H1 (cell line): Measurements from ENCODE around the gene SMARCC1. TPM values are rescaled to one million over a fixed set of nuclear protein-coding genes. Genes with fewer than 3 reads are reported as not detected.

Experiments used
- CTCF ChIA-PET: fragments of 300-600 bp; sonication (Branson Sonifier 250); formaldehyde crosslinking; loops from one replicate; lab custom pipeline; 2021; ENCODE audit not compliant: partially characterized antibody; lab: Charles Lee
- POLR2A ChIA-PET: fragments of 300-600 bp; sonication (Branson Sonifier 250); formaldehyde crosslinking; loops from one replicate; lab custom pipeline; 2021; ENCODE audit warnings: inconsistent platforms; ENCODE audit not compliant: partially characterized antibody; lab: Charles Lee
- DNase-seq, 2 experiments: peaks; one replicate each; pipeline versions ENCODE4 v3.0.0 to v3.0.0-alpha.2; 2010 to 2022; ENCODE audit warnings: low spot score in 2 of 2, low read depth in 1 of 2, mixed read lengths in 1 of 2
- FAIRE-seq: peaks from 2 replicates; lab custom pipeline; 2011; peaks lifted over from hg19 to GRCh38; lab: Jason Lieb, UNC
- H2AFZ ChIP-seq: 2 replicates; pipeline ENCODE4 v1.8.1; 2012; ENCODE audit warnings: low read length, inconsistent platforms
- H2AK5ac ChIP-seq: 2 replicates; pipeline ENCODE4 v1.6.1; 2013; ENCODE audit warnings: low read depth, low read length
- H2BK120ac ChIP-seq: replicated peaks from 2 replicates; pipeline ENCODE3; 2013; ENCODE audit warnings: low read depth, low read length, inconsistent platforms
- H2BK12ac ChIP-seq: 2 replicates; pipeline ENCODE4 v1.6.1; 2013; ENCODE audit warnings: low read depth, low read length
- H2BK15ac ChIP-seq: 2 replicates; pipeline ENCODE4 v1.6.1; 2013; ENCODE audit warnings: low read length
- H2BK20ac ChIP-seq: 2 replicates; pipeline ENCODE4 v1.6.1; 2013; ENCODE audit warnings: low read length
- H2BK5ac ChIP-seq: 2 replicates; pipeline ENCODE4 v1.6.1; 2013; ENCODE audit warnings: low read depth, low read length
- H3K14ac ChIP-seq: 2 replicates; pipeline ENCODE4 v1.6.1; 2013; ENCODE audit warnings: inconsistent platforms; ENCODE audit not compliant: insufficient read length
- H3K18ac ChIP-seq: 2 replicates; pipeline ENCODE4 v1.6.1; 2013; ENCODE audit warnings: low read length; ENCODE audit errors: extremely low read depth
- H3K23ac ChIP-seq: 2 replicates; pipeline ENCODE4 v1.6.1; 2013; ENCODE audit warnings: inconsistent platforms; ENCODE audit not compliant: insufficient read length
- H3K23me2 ChIP-seq: 2 replicates; pipeline ENCODE4 v1.6.1; 2013; ENCODE audit warnings: low read depth, low read length
- H3K27ac ChIP-seq: 2 replicates; pipeline ENCODE4 v1.6.1; 2011; ENCODE audit warnings: low read depth, low read length, inconsistent platforms
- H3K27me3 ChIP-seq, 4 experiments: replicated peaks in 1 of 4; 1 replicate in 1 of 4; 2 replicates in 3 of 4; pipeline versions ENCODE4 v1.6.1 to v1.8.1; 2011 to 2013; ENCODE audit warnings: low read length in 3 of 4, mild to moderate bottlenecking in 3 of 4, inconsistent platforms in 2 of 4, mixed read lengths in 2 of 4, moderate library complexity in 1 of 4; ENCODE audit not compliant: control insufficient read depth in 3 of 4, insufficient read depth in 3 of 4; ENCODE audit errors: extremely low read depth in 1 of 4
- H3K36me3 ChIP-seq, 4 experiments: 2 replicates each; pipeline versions ENCODE4 v1.6.1 to v1.8.1; 2011 to 2013; ENCODE audit warnings: mild to moderate bottlenecking in 4 of 4, low read length in 3 of 4, moderate library complexity in 2 of 4, control low read depth in 1 of 4, inconsistent platforms in 1 of 4; ENCODE audit not compliant: insufficient read depth in 4 of 4, control insufficient read depth in 2 of 4
- H3K4ac ChIP-seq: replicated peaks from 2 replicates; pipeline ENCODE3; 2013; ENCODE audit warnings: low read length, low read depth, mixed read lengths, inconsistent platforms; ENCODE audit not compliant: insufficient read length
- H3K4me1 ChIP-seq, 4 experiments: replicated peaks in 1 of 4; 1 replicate in 1 of 4; 2 replicates in 3 of 4; pipeline versions ENCODE4 v1.6.1 to v1.8.1; 2011 to 2013; ENCODE audit warnings: low read length in 3 of 4, inconsistent platforms in 2 of 4, mixed read lengths in 1 of 4; ENCODE audit not compliant: insufficient read depth in 4 of 4, control insufficient read depth in 3 of 4
- H3K4me2 ChIP-seq, 2 experiments: 2 replicates each; pipeline versions ENCODE4 v1.6.1 to v1.8.1; 2011 to 2013; ENCODE audit warnings: low read depth in 2 of 2, low read length in 2 of 2, control low read depth in 1 of 2, inconsistent platforms in 1 of 2, mild to moderate bottlenecking in 1 of 2; ENCODE audit not compliant: insufficient read depth in 1 of 2
- H3K4me3 ChIP-seq, 4 experiments: fragments of 200-600, 300-600 bp in 1 of 4; sonication (generic), shearing (Covaris generic), sonication (Bioruptor Twin) in 1 of 4; 2 replicates each; pipeline versions ENCODE4 v1.5.1 to v1.8.1; 2011 to 2016; ENCODE audit warnings: low read length in 4 of 4, low read depth in 3 of 4, control low read depth in 2 of 4, inconsistent platforms in 2 of 4, mild to moderate bottlenecking in 2 of 4, mixed read lengths in 1 of 4, moderate library complexity in 1 of 4; ENCODE audit not compliant: insufficient read depth in 2 of 4; ENCODE audit errors: extremely low read depth in 1 of 4
- H3K56ac ChIP-seq: replicated peaks from 2 replicates; pipeline ENCODE3; 2013; ENCODE audit warnings: low read depth, mild to moderate bottlenecking, mixed read lengths, low read length, inconsistent platforms; ENCODE audit not compliant: insufficient read length
- H3K79me1 ChIP-seq: 2 replicates; pipeline ENCODE4 v1.6.1; 2013; ENCODE audit warnings: low read depth, low read length, control low read depth
- H3K79me2 ChIP-seq, 2 experiments: 2 replicates each; pipeline versions ENCODE4 v1.6.1 to v1.8.1; 2012 to 2013; ENCODE audit warnings: low read length in 2 of 2, mild to moderate bottlenecking in 2 of 2, inconsistent platforms in 1 of 2; ENCODE audit not compliant: insufficient read depth in 2 of 2, control insufficient read depth in 1 of 2
- H3K9ac ChIP-seq, 4 experiments: replicated peaks in 1 of 4; 1 replicate in 1 of 4; 2 replicates in 3 of 4; pipeline versions ENCODE4 v1.6.1 to v1.8.1; 2011 to 2013; ENCODE audit warnings: low read depth in 3 of 4, low read length in 3 of 4, control low read depth in 2 of 4, mild to moderate bottlenecking in 2 of 4, moderate library complexity in 2 of 4, inconsistent platforms in 1 of 4; ENCODE audit errors: extremely low read depth in 1 of 4
- H3K9me3 ChIP-seq, 2 experiments: 2 replicates each; pipeline versions ENCODE4 v1.6.1 to v1.8.1; 2012 to 2013; ENCODE audit warnings: mild to moderate bottlenecking in 2 of 2, moderate library complexity in 2 of 2, control low read depth in 1 of 2, inconsistent platforms in 1 of 2, low read depth in 1 of 2, low read length in 1 of 2, mixed read lengths in 1 of 2; ENCODE audit not compliant: insufficient read depth in 2 of 2
- H4K20me1 ChIP-seq, 2 experiments: replicated peaks in 1 of 2; 2 replicates each; pipeline versions ENCODE3 to v1.8.1; 2011 to 2013; ENCODE audit warnings: inconsistent platforms in 2 of 2, low read length in 2 of 2, mild to moderate bottlenecking in 1 of 2; ENCODE audit not compliant: insufficient read depth in 2 of 2, control insufficient read depth in 1 of 2
- H4K5ac ChIP-seq: 2 replicates; pipeline ENCODE4 v1.6.1; 2013; ENCODE audit warnings: low read length, low read depth, mixed read lengths, inconsistent platforms; ENCODE audit not compliant: insufficient read length
- H4K8ac ChIP-seq: 2 replicates; pipeline ENCODE4 v1.8.0; 2013; ENCODE audit warnings: mild to moderate bottlenecking, moderate library complexity, low read length, inconsistent platforms; ENCODE audit not compliant: insufficient read depth; ENCODE audit errors: extremely low read depth
- H4K91ac ChIP-seq: replicated peaks from 2 replicates; pipeline ENCODE3; 2013; ENCODE audit warnings: low read length, mixed read lengths, inconsistent platforms; ENCODE audit not compliant: insufficient read length
- WGBS, 2 experiments: shearing (Covaris generic) in 1 of 2; methylation state at CpG; one replicate each; pipeline versions ENCODE4 v1.1.6 to v1.1.7; 2013 to 2015; ENCODE audit warnings: low lambda C conversion rate in 2 of 2, mixed read lengths in 2 of 2, inconsistent platforms in 1 of 2, low coverage in 1 of 2, missing lambda C conversion rate in 1 of 2; ENCODE audit not compliant: insufficient replicate concordance in 2 of 2, insufficient coverage in 1 of 2, insufficient read length in 1 of 2; ENCODE audit errors: extremely low coverage in 1 of 2, missing lambda C conversion rate in 1 of 2; 5-methylcytosine and 5-hydroxymethylcytosine counted together
- polyA plus RNA-seq, 7 experiments: library from polyadenylated mRNA; depleted of rRNA in 3 of 7; stranded (reverse) in 5 of 7; unstranded in 2 of 7; fragments of >200 nt in 5 of 7; fragments of 200-250 nt in 2 of 7; gene quantifications; 1 replicate in 5 of 7; 2 replicates in 1 of 7; 4 replicates in 1 of 7; pipeline versions ENCODE4 v1.2.1 to v1.2.3, GENCODE V29; 2011 to 2013; ENCODE audit warnings: missing spikeins in 2 of 7, mixed read lengths in 2 of 7
- total RNA-seq: library from RNA; stranded (reverse); fragmentation: NEBNext Ultra II Directional; extraction: Animal tissue kit (Norgen Biotek cat#: 25700); gene quantifications from 2 replicates; pipeline ENCODE4 v1.2.1, GENCODE V29; 2021
- TF ChIP-seq, protein P1 (sequence below): IDR thresholded peaks from 2 replicates; pipeline ENCODE4 v1.6.1; 2011; ENCODE audit warnings: low read length, improper control_type of control experiment

Gene SMARCC1
- total and polyA plus RNA-seq, 2 of the 8 experiments (the other 6 are each of a cell fraction or from before 2014, with no cell fraction given), result 64.1 to 335 TPM

DNA sequence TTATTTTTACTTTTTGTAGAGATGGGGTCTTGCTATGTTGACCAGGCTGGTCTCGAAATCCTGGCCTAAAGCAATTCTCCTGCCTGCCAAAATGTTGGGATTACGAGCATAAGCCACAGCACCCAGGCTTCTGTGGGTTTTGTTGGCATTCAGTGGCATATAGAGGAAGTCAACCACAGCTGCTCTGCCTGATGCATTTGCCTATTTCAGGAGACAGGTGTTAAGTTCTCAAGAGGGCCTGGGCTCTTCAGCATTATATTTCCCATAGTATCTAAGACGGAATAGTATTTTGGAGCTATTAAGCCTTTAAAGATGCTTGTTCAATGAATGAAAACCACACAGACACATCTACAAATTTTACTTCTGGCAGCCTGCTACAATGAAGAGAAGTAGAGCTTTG, 129.6 kb downstream of the SMARCC1 start:
- H2BK120ac ChIP-seq, result no peak overlapping the region
- no peaks in the 10 kb centered on the region for H3K9me3 ChIP-seq
- no peak overlapping the region for H4K5ac ChIP-seq
- ChIA-PET CTCF (interaction anchor here (0.6 to 1.9 kb wide), 3 partner anchors 9 to 131 kb away, joined by 3 to 4 read pairs (median 3); no protein-coding TSS in a partner anchor), POLR2A (interaction anchor here (1.1 kb wide), 1 partner anchor 8 kb away, joined by 3 read pairs; no protein-coding TSS in a partner anchor)
- H2BK12ac ChIP-seq, result no peak overlapping the region
- H4K20me1 ChIP-seq, result peaks cover 3 to 4% of the 10 kb centered on the region in 2 experiments
- H3K14ac ChIP-seq, result no peak overlapping the region
- no peak overlapping the region for H3K23ac ChIP-seq
- no peak overlapping the region for H2BK20ac ChIP-seq
- no peak overlapping the region for H3K4me3 ChIP-seq
- H3K36me3 ChIP-seq, result peaks cover 3 to 45% (median 12%) of the 10 kb centered on the region in 4 experiments; a peak in 7 of 8 replicates
- H3K27ac ChIP-seq, result no peak overlapping the region
- H2AK5ac ChIP-seq, result no peak overlapping the region
- H3K79me2 ChIP-seq, result peaks cover 0 to 69% of the 10 kb centered on the region in 2 experiments; a peak in 3 of 4 replicates
- FAIRE-seq (no peak), DNase-seq (no peak)
- H4K91ac ChIP-seq, result no peak overlapping the region
- H3K27me3 ChIP-seq, result no peaks in the 10 kb centered on the region
- H3K4ac ChIP-seq, result no peak overlapping the region
- no peak overlapping the region for H3K18ac ChIP-seq
- TF ChIP-seq, protein P1, sequence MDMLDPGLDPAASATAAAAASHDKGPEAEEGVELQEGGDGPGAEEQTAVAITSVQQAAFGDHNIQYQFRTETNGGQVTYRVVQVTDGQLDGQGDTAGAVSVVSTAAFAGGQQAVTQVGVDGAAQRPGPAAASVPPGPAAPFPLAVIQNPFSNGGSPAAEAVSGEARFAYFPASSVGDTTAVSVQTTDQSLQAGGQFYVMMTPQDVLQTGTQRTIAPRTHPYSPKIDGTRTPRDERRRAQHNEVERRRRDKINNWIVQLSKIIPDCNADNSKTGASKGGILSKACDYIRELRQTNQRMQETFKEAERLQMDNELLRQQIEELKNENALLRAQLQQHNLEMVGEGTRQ, result no peak
- no peak overlapping the region for H2BK15ac ChIP-seq
- peaks cover 6% of the 10 kb centered on the region for H3K79me1 ChIP-seq
- no peaks in the 10 kb centered on the region for H3K4me1 ChIP-seq
- no peak overlapping the region for H3K56ac ChIP-seq
- H2AFZ ChIP-seq, result no peak overlapping the region
- no peak overlapping the region for H4K8ac ChIP-seq
- no peak overlapping the region for H3K4me2 ChIP-seq
- H3K9ac ChIP-seq, result no peak overlapping the region
- H3K23me2 ChIP-seq, result no peaks in the 10 kb centered on the region
- no peak overlapping the region for H2BK5ac ChIP-seq
- WGBS, 2 experiments, result 87% methylated on average over 3 of the region's 3 CpGs; no CpG with 5 or more reads in 1 of the 2 experiments
